ENCODE results near the gene CACNA2D4. TPM values are rescaled to one million over a fixed set of nuclear protein-coding genes. Genes with fewer than 3 reads are reported as not detected.

CACNA2D4 gene
- total RNA-seq, 4 donors from 2014 or later = 1.4 to 3.3 (median 3.0) TPM

DNA sequence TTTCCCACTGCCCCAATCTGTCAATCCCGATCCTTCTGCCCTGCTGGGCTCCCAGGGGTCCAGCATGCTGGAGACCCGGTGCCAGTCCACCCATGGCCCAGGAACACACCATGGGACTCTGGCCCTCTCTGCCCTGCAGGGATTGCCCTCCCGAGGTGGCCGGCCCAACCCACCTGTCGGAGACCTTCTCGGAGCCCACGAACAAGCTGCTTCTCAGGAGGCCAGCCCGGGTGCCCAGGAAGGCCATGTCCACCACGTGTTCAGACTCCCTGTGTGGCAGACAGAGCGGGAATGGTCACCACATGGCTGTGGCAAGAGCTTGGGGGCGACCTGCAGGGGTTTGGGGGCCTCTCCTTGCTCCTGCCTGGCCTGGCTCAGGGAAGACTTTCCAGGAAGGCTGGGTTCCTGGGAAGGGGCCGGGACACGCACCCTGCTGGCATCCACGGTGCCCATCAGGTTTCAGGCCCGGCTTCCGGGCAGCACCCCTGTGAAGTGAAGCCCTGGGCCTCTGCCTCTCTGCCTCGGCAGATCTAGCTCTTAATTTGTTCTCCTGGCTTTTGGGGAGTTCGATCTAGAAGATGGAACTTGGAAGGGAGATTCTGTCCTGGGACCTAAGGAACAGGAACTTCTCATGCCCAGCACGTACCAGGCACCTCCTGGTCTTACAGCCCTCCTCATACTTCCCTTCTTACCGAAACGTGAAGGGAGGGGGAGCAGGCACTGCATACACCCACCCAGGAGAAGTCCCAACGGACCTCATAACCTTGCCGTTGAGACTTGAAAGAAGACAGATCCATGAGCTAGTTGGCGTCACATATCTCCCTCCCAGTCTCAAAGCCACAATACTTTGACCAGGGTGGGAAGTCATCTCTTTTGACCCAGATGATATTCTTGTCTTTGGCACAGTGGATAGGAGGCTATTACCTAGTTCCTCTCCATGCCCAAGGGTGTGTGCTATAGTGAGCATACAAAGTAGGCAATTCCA lies 71.7 kb downstream of the CACNA2D4 start:
- TF ChIP-seq EP300 (IDR thresholded peaks at IDR 0.05) = no peak
- TF ChIP-seq POLR2A (IDR thresholded peaks at IDR 0.05) = no peak
- TF ChIP-seq, protein P1, sequence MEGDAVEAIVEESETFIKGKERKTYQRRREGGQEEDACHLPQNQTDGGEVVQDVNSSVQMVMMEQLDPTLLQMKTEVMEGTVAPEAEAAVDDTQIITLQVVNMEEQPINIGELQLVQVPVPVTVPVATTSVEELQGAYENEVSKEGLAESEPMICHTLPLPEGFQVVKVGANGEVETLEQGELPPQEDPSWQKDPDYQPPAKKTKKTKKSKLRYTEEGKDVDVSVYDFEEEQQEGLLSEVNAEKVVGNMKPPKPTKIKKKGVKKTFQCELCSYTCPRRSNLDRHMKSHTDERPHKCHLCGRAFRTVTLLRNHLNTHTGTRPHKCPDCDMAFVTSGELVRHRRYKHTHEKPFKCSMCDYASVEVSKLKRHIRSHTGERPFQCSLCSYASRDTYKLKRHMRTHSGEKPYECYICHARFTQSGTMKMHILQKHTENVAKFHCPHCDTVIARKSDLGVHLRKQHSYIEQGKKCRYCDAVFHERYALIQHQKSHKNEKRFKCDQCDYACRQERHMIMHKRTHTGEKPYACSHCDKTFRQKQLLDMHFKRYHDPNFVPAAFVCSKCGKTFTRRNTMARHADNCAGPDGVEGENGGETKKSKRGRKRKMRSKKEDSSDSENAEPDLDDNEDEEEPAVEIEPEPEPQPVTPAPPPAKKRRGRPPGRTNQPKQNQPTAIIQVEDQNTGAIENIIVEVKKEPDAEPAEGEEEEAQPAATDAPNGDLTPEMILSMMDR (IDR thresholded peaks at IDR 0.05) = no peak
- TF ChIP-seq POLR2AphosphoS5 (IDR thresholded peaks at IDR 0.05) = no peak
- no peaks in the 10 kb centered on the region for H3K36me3 ChIP-seq
- no peaks in the 10 kb centered on the region for H3K4me1 ChIP-seq
- no peak overlapping the region for H3K27ac ChIP-seq
- H3K4me3 ChIP-seq = no peak overlapping the region
- peaks cover 32% of the 10 kb centered on the region for H3K27me3 ChIP-seq
- no peaks in the 10 kb centered on the region for H3K9me3 ChIP-seq
- WGBS, 2 donors (ENCODE audit: low coverage in 1 of 2) = 100% methylated on average over 1 of the region's 24 CpGs; no CpG with 5 or more reads in 1 of the 2 donors
- ATAC-seq = no peak

DNA sequence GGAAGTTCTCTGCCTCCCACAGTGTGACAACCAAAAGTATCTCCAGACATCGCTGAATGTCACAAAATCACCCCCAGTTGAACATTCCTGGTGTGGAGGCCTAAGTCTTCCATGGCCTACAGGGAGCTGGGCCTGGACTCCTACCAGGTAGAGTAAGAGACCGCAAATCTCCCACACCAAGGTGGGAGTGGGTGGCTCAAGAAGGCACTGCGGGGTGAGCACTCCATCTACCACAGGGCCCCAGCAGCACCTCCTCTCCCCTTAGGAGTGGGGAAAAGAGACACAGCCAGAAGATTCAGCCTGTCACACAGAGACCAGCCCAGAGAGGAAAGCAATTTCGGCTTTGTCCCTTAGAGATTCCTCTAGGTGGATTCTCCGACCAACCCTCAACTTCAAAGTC lies 72.6 kb downstream of the CACNA2D4 start:
- Histone ChIP-seq H3K27me3 (peaks cover 32% of the 10 kb centered on the region), H3K4me1 (no peaks in the 10 kb centered on the region), H3K36me3 (no peaks in the 10 kb centered on the region), H3K27ac (no peak overlapping the region), H3K9me3 (no peaks in the 10 kb centered on the region), H3K4me3 (no peak overlapping the region)
- WGBS, 2 donors (ENCODE audit: low coverage in 1 of 2) = 83% methylated on average over 3 of the region's 5 CpGs; no CpG with 5 or more reads in 1 of the 2 donors
- TF ChIP-seq POLR2AphosphoS5 (IDR thresholded peaks at IDR 0.05) (no peak), EP300 (IDR thresholded peaks at IDR 0.05) (no peak), POLR2A (IDR thresholded peaks at IDR 0.05) (no peak)
- TF ChIP-seq, protein P1 (IDR thresholded peaks at IDR 0.05) = no peak
- ATAC-seq = no peak

DNA sequence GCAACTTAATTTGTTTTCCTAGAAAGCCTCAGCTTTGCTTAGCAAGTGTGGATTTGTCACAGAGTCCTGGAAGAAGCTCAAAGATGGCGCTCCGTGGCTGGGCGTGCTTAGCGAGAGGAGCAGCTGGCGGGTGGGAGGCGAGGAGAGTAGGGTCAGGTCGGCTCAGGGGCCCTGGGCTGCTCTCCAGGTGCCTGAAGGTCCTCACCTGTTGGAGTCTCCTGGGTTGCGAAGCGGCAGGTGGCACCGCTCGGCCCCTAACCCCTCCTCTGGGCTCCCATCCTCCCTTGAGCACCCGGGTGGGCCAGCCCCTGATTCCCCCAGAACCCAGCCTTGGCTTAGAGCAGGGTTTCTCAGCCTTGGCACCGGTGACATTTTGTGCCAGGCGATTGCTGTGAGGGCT lies 73.0 kb downstream of the CACNA2D4 start:
- H3K4me1 ChIP-seq = no peaks in the 10 kb centered on the region
- H3K27me3 ChIP-seq = peaks cover 32% of the 10 kb centered on the region
- WGBS, 2 donors (ENCODE audit: low coverage in 1 of 2) = 91% methylated on average over 9 of the region's 14 CpGs; no CpG with 5 or more reads in 1 of the 2 donors
- no peak overlapping the region for H3K4me3 ChIP-seq
- H3K36me3 ChIP-seq = no peaks in the 10 kb centered on the region
- TF ChIP-seq POLR2AphosphoS5 (IDR thresholded peaks at IDR 0.05) (no peak), EP300 (IDR thresholded peaks at IDR 0.05) (no peak), POLR2A (IDR thresholded peaks at IDR 0.05) (no peak)
- TF ChIP-seq, protein P1 (IDR thresholded peaks at IDR 0.05) = no peak
- ATAC-seq = no peak
- H3K27ac ChIP-seq = no peak overlapping the region
- no peaks in the 10 kb centered on the region for H3K9me3 ChIP-seq

DNA sequence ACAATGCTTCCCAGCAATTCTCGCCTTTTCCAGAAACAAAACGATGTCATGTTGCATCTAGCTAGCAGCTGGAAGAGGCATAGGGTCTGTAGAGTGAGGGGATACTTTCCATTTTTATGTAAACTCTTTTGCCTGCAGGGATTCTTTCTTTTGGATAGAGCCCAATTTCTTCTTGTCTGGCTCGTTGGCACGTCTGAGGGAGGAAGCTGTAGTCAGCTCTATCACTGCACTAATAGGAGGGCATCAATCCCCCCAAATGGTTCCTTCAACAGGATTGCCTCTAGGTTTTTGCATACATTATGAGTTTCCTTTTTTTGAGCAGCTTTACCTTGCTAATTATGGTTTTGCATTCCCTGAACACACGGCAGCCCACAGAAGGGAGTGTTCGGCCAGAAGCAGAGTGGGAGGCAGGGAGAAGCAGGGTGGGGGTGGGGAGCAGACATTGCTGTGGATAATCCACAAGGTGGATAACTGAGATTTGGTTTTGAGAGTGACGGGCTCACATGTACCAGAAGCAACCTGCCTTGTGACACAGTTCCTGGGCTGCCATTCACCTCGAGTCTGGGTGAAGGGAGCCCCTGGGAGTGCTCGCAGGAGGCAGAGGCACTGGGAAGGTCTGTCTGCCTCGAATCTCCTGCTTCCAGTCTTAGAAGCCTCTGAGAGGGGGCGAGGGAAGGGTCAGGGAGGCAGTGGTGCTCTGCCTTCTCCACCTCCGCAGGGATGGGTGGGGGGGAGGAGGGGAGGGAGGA lies 73.6 kb downstream of the CACNA2D4 start:
- no peak for ATAC-seq
- Histone ChIP-seq H3K9me3 (no peaks in the 10 kb centered on the region), H3K36me3 (no peaks in the 10 kb centered on the region), H3K27ac (no peak overlapping the region), H3K4me1 (no peaks in the 10 kb centered on the region), H3K27me3 (peaks cover 32% of the 10 kb centered on the region), H3K4me3 (no peak overlapping the region)
- 33 to 57% methylated on average over 3 to 10 of the region's 12 CpGs for WGBS, 2 donors (ENCODE audit: low coverage in 1 of 2)
- no peak for TF ChIP-seq POLR2A (IDR thresholded peaks at IDR 0.05)
- TF ChIP-seq EP300 (IDR thresholded peaks at IDR 0.05) = no peak
- no peak for TF ChIP-seq POLR2AphosphoS5 (IDR thresholded peaks at IDR 0.05)
- TF ChIP-seq, protein P1 (IDR thresholded peaks at IDR 0.05) = no peak

Measured in gastroesophageal sphincter (tissue), 4 donors.